Progenitor cell of endocrine pancreas (in vitro differentiated cells): ENCODE data around the gene TOGARAM1. TPM values are rescaled to one million over a fixed set of nuclear protein-coding genes. Genes with fewer than 3 reads are reported as not detected.

ENCODE experiments used
- DNase-seq: peaks from one replicate; pipeline ENCODE4 v3.0.0; 2021; ENCODE audit warnings: low spot score; ENCODE audit not compliant: unreplicated experiment
- H3K27ac Mint-ChIP-seq: 2 replicates; pipeline ENCODE4 v1.8.0; 2021; ENCODE audit warnings: mild to moderate bottlenecking, moderate library complexity, mixed read lengths
- H3K27me3 Mint-ChIP-seq: 2 replicates; pipeline ENCODE4 v1.8.0; 2021; ENCODE audit warnings: mixed read lengths
- H3K36me3 Mint-ChIP-seq: 2 replicates; pipeline ENCODE4 v1.8.0; 2022; ENCODE audit warnings: mixed read lengths; ENCODE audit not compliant: insufficient read depth
- H3K4me1 Mint-ChIP-seq: 2 replicates; pipeline ENCODE4 v1.8.0; 2021; ENCODE audit warnings: low read depth, mixed read lengths
- H3K4me3 Mint-ChIP-seq: 2 replicates; pipeline ENCODE4 v1.8.0; 2021; ENCODE audit warnings: low read depth, mild to moderate bottlenecking, moderate library complexity, mixed read lengths
- H3K9me3 Mint-ChIP-seq: 2 replicates; pipeline ENCODE4 v1.8.0; 2021; ENCODE audit warnings: low read depth, mixed read lengths
- CTCF ChIP-seq: fragments of 200-600 bp; sonication (generic); IDR thresholded peaks from one replicate; pipeline ENCODE4 v1.5.0; 2021; ENCODE audit warnings: antibody characterized with exemption, mild to moderate bottlenecking; ENCODE audit not compliant: unreplicated experiment
- total RNA-seq: library from RNA; stranded (reverse); gene quantifications from 2 replicates; pipeline ENCODE4 v1.2.1, GENCODE V29; 2021

TOGARAM1 gene
- total RNA-seq, 1 donor from 2014 or later: 25.0 TPM

DNA sequence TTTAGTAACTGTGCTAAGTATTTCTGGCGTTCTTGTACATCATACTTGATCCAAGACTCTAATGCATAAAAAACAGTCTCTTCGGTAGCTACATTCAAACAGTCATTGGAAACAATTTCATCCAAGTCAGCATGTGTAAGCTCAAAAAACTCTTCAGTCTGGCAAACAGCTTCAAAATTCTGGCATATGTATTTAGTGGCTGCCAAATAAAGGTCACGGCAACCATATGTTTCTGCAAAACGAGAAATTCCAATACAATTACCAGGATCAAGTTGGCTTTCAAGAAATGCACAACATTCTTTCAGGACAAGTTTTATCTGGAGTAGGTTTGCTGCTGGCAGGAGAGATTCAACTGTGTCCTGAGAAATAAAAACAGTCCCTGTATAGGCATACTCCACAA lies 16.7 kb upstream of the TOGARAM1 start:
- Mint-ChIP-seq H3K27me3 (no peaks in the 10 kb centered on the region), H3K4me1 (no peaks in the 10 kb centered on the region), H3K36me3 (peaks cover 35% of the 10 kb centered on the region), H3K9me3 (peaks cover 8% of the 10 kb centered on the region), H3K4me3 (no peak overlapping the region), H3K27ac (peak overlapping the region; percentile 25)
- TF ChIP-seq CTCF: no peak
- no peak for DNase-seq

DNA sequence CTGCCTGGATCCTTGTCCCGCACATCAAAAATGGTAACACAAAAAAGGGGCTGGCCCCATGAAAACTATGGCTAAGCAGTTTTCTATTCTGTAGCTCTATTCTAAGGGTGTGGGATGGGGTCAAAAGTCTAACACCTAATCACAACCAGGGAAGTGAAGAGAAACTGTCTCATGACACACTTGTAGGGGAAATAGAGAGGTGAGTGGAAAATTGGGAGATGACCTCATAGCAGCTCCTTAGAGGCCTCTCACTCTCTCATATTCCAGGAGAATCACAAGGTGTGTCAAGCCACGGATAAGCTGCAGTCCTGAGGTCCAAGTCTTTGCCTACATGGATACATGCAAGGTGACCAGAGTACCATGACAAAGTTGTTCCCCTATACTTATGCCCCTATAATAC lies 10.9 kb upstream of the TOGARAM1 start:
- Mint-ChIP-seq H3K4me3 (no peak overlapping the region), H3K27me3 (no peaks in the 10 kb centered on the region), H3K27ac (no peak overlapping the region), H3K4me1 (no peaks in the 10 kb centered on the region), H3K9me3 (no peaks in the 10 kb centered on the region), H3K36me3 (peaks cover 12% of the 10 kb centered on the region)
- no peak for TF ChIP-seq CTCF
- DNase-seq: no peak

DNA sequence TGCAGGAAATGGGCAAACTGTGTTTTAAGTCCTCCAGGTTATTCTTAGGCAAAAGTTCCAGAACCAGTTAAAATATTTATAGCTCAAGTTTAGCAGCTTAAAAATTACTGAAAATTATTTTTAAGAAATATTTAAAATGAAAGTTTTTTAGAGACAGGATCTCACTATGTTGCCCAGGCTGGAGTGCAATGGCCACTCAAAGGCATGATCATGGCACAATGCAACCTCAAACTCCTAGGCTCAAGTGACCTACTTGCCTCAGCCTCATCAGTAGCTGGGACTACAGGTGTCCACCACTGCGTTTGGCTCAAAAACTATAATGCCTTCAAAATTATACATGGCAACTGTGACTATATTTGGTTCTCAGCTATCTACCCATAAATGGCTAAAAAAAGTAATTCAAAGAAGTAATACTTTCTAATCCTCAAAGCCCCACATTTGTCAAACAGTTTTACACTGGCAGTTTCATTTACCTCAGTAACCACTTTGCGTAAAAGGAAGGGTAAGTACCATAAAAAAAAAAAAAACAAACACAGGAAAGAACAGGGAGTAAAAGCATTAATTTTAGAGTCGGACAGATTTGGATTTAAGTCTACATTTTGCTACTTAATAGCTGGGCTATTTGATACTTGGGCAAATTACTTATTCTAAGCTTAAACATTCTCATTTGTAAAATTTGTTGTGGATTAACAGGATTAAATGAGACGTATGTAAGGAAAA lies 9.4 kb upstream of the TOGARAM1 start:
- H3K36me3 Mint-ChIP-seq: peaks cover 6% of the 10 kb centered on the region
- no peaks in the 10 kb centered on the region for H3K4me1 Mint-ChIP-seq
- no peak for DNase-seq
- no peak overlapping the region for H3K27ac Mint-ChIP-seq
- no peaks in the 10 kb centered on the region for H3K27me3 Mint-ChIP-seq
- no peak overlapping the region for H3K4me3 Mint-ChIP-seq
- no peaks in the 10 kb centered on the region for H3K9me3 Mint-ChIP-seq
- TF ChIP-seq CTCF: no peak

- TF ChIP-seq CTCF: no peak
- Mint-ChIP-seq H3K27ac (no peak overlapping the region), H3K27me3 (no peaks in the 10 kb centered on the region), H3K4me3 (no peak overlapping the region), H3K36me3 (peaks cover 2% of the 10 kb centered on the region), H3K9me3 (no peaks in the 10 kb centered on the region), H3K4me1 (peaks cover 9% of the 10 kb centered on the region)
- DNase-seq: no peak
These were observed 7.2 kb upstream of the TOGARAM1 start for GRCh38 chr14:44954750-44955149.

GRCh38 chr14:44955528-44955927 lies 6.5 kb upstream of the TOGARAM1 start:
- Mint-ChIP-seq H3K27me3 (no peaks in the 10 kb centered on the region), H3K27ac (no peak overlapping the region), H3K4me1 (peaks cover 17% of the 10 kb centered on the region), H3K4me3 (no peak overlapping the region), H3K9me3 (no peaks in the 10 kb centered on the region), H3K36me3 (peaks cover 2% of the 10 kb centered on the region)
- TF ChIP-seq CTCF: no peak
- DNase-seq: no peak
